Progenitor cell of endocrine pancreas (in vitro differentiated cells): Measurements from ENCODE around the gene RAB14. TPM values are rescaled to one million over a fixed set of nuclear protein-coding genes. Genes with fewer than 3 reads are reported as not detected.
"Not testable (repeated sequence)": the region's sequence is repeated elsewhere in the genome, so short reads cannot be mapped to it uniquely, and the experiment has no call there.

Source experiments
- DNase-seq: peaks from one replicate; pipeline ENCODE4 v3.0.0; 2021; ENCODE audit warnings: low spot score; ENCODE audit not compliant: unreplicated experiment
- H3K27ac Mint-ChIP-seq: 2 replicates; pipeline ENCODE4 v1.8.0; 2021; ENCODE audit warnings: mild to moderate bottlenecking, moderate library complexity, mixed read lengths
- H3K27me3 Mint-ChIP-seq: 2 replicates; pipeline ENCODE4 v1.8.0; 2021; ENCODE audit warnings: mixed read lengths
- H3K36me3 Mint-ChIP-seq: 2 replicates; pipeline ENCODE4 v1.8.0; 2022; ENCODE audit warnings: mixed read lengths; ENCODE audit not compliant: insufficient read depth
- H3K4me1 Mint-ChIP-seq: 2 replicates; pipeline ENCODE4 v1.8.0; 2021; ENCODE audit warnings: low read depth, mixed read lengths
- H3K4me3 Mint-ChIP-seq: 2 replicates; pipeline ENCODE4 v1.8.0; 2021; ENCODE audit warnings: low read depth, mild to moderate bottlenecking, moderate library complexity, mixed read lengths
- H3K9me3 Mint-ChIP-seq: 2 replicates; pipeline ENCODE4 v1.8.0; 2021; ENCODE audit warnings: low read depth, mixed read lengths
- CTCF ChIP-seq: fragments of 200-600 bp; sonication (generic); IDR thresholded peaks from one replicate; pipeline ENCODE4 v1.5.0; 2021; ENCODE audit warnings: antibody characterized with exemption, mild to moderate bottlenecking; ENCODE audit not compliant: unreplicated experiment
- total RNA-seq: library from RNA; stranded (reverse); gene quantifications from 2 replicates; pipeline ENCODE4 v1.2.1, GENCODE V29; 2021

RAB14 gene
- total RNA-seq, 1 donor from 2014 or later = 53.7 TPM

GRCh38 chr9:121179930-121180681 lies 21.6 kb downstream of the RAB14 start:
- DNase-seq = no peak
- Mint-ChIP-seq H3K36me3 (peaks cover 14% of the 10 kb centered on the region), H3K4me1 (peaks cover 23% of the 10 kb centered on the region), H3K27me3 (no peaks in the 10 kb centered on the region), H3K4me3 (no peak overlapping the region), H3K27ac (no peak overlapping the region), H3K9me3 (no peaks in the 10 kb centered on the region)
- TF ChIP-seq CTCF = no peak

GRCh38 chr9:121179373-121179721 lies 22.3 kb downstream of the RAB14 start:
- H3K4me3 Mint-ChIP-seq, H3K27ac Mint-ChIP-seq, H3K9me3 Mint-ChIP-seq, H3K27me3 Mint-ChIP-seq, DNase-seq: not testable (repeated sequence)
- H3K36me3 Mint-ChIP-seq = peaks cover 16% of the 10 kb centered on the region
- H3K4me1 Mint-ChIP-seq = peaks cover 21% of the 10 kb centered on the region

DNA sequence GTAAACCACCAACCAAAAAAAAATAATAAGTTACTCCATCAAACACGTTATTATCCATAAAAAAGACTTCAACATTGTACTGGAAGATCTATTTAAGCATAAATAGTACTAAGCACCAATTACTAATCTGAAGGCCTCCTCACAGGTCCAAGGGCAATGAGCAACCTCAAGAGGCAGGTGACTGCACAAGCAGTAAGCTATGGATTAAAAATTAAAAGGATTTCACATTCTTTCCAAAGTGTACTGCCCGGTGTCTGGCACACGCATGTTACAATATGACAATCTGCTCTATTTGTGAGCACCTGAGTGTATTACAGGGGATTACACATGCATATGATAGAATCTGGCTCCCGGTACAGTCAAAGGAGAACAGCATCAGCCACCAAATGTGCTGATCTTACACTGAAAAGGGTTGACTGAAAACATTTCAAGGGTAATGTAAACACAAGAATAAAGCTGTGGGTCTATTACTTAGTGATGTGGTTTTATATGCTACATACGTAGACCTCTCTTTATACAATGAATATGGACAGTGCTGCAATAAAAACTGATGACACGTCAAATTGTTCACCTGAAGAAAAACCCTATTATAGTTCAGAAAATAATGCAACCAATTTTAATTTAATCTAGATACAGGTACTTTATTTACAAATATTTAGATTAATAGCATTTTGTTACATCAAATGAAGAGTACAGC lies 22.8 kb downstream of the RAB14 start:
- peaks cover 18% of the 10 kb centered on the region for H3K4me1 Mint-ChIP-seq
- no peaks in the 10 kb centered on the region for H3K9me3 Mint-ChIP-seq
- H3K36me3 Mint-ChIP-seq = peaks cover 16% of the 10 kb centered on the region
- no peak overlapping the region for H3K4me3 Mint-ChIP-seq
- no peak overlapping the region for H3K27ac Mint-ChIP-seq
- H3K27me3 Mint-ChIP-seq = no peaks in the 10 kb centered on the region
- no peak for DNase-seq
- TF ChIP-seq CTCF = no peak

DNA sequence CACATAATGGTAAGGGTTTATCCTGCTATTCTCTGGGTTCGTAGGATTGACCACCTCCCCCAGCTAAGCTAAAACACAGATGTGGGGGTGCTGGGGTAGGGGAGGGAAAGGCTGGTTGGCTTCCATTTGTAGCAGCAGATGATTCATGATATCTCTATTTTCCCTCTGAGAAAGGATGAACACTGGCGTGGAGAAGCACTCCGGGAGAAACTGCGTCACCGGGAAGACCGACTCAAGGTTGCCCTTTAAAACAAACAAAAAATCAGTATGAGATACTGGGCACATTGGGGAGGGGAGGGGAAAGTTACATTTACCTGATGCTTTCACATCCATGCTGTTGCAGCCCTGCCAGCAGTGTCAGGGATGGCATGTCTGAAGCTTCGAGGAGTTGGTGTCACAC lies 28.2 kb downstream of the RAB14 start:
- no peak for TF ChIP-seq CTCF
- H3K27me3 Mint-ChIP-seq = no peaks in the 10 kb centered on the region
- no peak for DNase-seq
- H3K36me3 Mint-ChIP-seq = peaks cover 12% of the 10 kb centered on the region
- no peak overlapping the region for H3K27ac Mint-ChIP-seq
- H3K9me3 Mint-ChIP-seq = no peaks in the 10 kb centered on the region
- H3K4me3 Mint-ChIP-seq = no peak overlapping the region
- no peaks in the 10 kb centered on the region for H3K4me1 Mint-ChIP-seq

DNA sequence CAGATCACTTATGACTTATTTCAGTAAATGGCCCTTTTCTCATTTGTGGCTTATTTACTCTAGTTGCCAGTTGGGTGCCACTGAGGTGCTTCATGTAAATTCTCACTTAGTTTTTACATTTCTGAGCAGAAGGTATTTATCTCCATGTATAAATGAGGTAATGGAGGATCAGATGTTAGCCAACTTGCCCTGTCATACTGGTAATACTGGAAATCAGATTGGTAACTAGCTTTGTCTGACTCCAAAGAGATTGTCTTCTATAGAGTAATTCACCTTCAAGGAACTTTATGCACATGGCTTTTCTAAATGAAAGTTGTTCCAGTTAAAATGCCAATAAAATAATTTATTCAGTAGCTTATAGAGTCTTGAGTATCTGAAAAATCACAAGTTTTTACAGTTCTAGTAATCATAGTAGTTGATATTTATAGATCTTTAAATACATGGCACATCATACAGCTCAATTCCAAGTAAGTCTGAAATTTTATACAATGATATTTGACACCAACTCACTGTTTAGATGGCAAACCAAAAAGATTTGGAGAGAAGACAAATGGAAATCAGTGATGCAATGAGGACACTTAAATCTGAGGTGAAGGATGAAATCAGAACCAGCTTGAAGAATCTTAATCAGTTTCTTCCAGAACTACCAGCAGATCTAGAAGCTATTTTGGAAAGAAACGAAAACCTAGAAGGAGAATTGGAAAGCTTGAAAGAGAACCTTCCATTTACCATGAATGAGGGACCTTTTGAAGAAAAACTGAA lies 28.8 kb downstream of the RAB14 start:
- Mint-ChIP-seq H3K4me1 (no peaks in the 10 kb centered on the region), H3K27ac (no peak overlapping the region), H3K27me3 (no peaks in the 10 kb centered on the region), H3K4me3 (no peak overlapping the region), H3K36me3 (peaks cover 17% of the 10 kb centered on the region), H3K9me3 (no peaks in the 10 kb centered on the region)
- TF ChIP-seq CTCF = no peak
- DNase-seq = no peak
